ENCODE data around the gene PTGER1. TPM values are rescaled to one million over a fixed set of nuclear protein-coding genes. Genes with fewer than 3 reads are reported as not detected.
A peak's percentile ranks its signal among the peaks of the same experiment; 100 is the strongest.

The PTGER1 gene
- total and polyA plus RNA-seq, 2 of the 8 experiments (the other 6 are each of a cell fraction or from before 2014, with no cell fraction given), result 0.20 to 0.41 TPM

GRCh38 chr19:14517446-14517839, 42.3 kb upstream of the PTGER1 start:
- H3K27ac ChIP-seq (ENCODE audit: low read depth, low read length), result no peak overlapping the region
- no peak for FAIRE-seq
- H3K4me3 ChIP-seq (ENCODE audit: extremely low read depth in 1 of 4, insufficient read depth in 2 of 4, low read depth in 3 of 4, low read length in 4 of 4), result peak overlapping the region; percentile 76 to 95 (median 88)
- TF ChIP-seq SIN3A (conservative IDR thresholded peaks at IDR 0.05 in 1 of 2, IDR thresholded peaks at IDR 0.05 in 1 of 2; ENCODE audit: low read depth in 1 of 2, low read length in 2 of 2), result peak in 1 of 2 experiments; percentile 55; a peak in 1 of 4 replicates
- TF ChIP-seq ZNF274 (IDR thresholded peaks at IDR 0.05; ENCODE audit: borderline replicate concordance, extremely low read depth, low read length), result no peak
- no peak for TF ChIP-seq KDM4A (IDR thresholded peaks at IDR 0.05; ENCODE audit: low read depth, low read length, severe bottlenecking)
- TF ChIP-seq POLR2AphosphoS5 (IDR thresholded peaks at IDR 0.05; ENCODE audit: low read depth, low read length), result no peak
- TF ChIP-seq ASH2L (IDR thresholded peaks at IDR 0.05; ENCODE audit: low read length), result peak; percentile 3
- TF ChIP-seq SIRT6 (IDR thresholded peaks at IDR 0.05; ENCODE audit: low read length), result no peak
- TF ChIP-seq EGR1 (IDR thresholded peaks at IDR 0.05; ENCODE audit: borderline replicate concordance, low read depth, low read length), result no peak
- TF ChIP-seq ATF2 (IDR thresholded peaks at IDR 0.05; ENCODE audit: low read length), result no peak
- H2BK12ac ChIP-seq (ENCODE audit: low read depth, low read length), result no peak overlapping the region
- peaks cover 14% of the 10 kb centered on the region for H3K79me1 ChIP-seq (ENCODE audit: low read depth, low read length)
- no peak overlapping the region for H3K18ac ChIP-seq (ENCODE audit: extremely low read depth, low read length)
- CTCF ChIA-PET (ENCODE audit: partially characterized antibody), result interaction anchor here (0.7 to 1.8 kb wide), 5 partner anchors 13 to 106 kb away, joined by 3 to 6 read pairs (median 5); no protein-coding TSS in a partner anchor
- no peak overlapping the region for H3K23ac ChIP-seq (ENCODE audit: insufficient read length)
- H3K4ac ChIP-seq (replicated peaks; ENCODE audit: insufficient read length, low read depth, low read length), result no peak overlapping the region
- peak overlapping the region in 3 of 4 experiments; percentile 56 to 64 (median 60); a peak in 5 of 7 replicates for H3K9ac ChIP-seq (replicated peaks in 1 of 4; ENCODE audit: extremely low read depth in 1 of 4, low read depth in 3 of 4, low read length in 3 of 4)
- H2AK5ac ChIP-seq (ENCODE audit: low read depth, low read length), result no peak overlapping the region
- H2BK20ac ChIP-seq (ENCODE audit: low read length), result no peak overlapping the region
- H3K9me3 ChIP-seq (ENCODE audit: insufficient read depth in 2 of 2, low read depth in 1 of 2, low read length in 1 of 2), result no peaks in the 10 kb centered on the region
- no peak overlapping the region for H2AFZ ChIP-seq (ENCODE audit: low read length)
- peaks cover 10 to 28% (median 17%) of the 10 kb centered on the region in 4 experiments for H3K36me3 ChIP-seq (ENCODE audit: control insufficient read depth in 2 of 4, insufficient read depth in 4 of 4, low read length in 3 of 4)
- POLR2A ChIA-PET (ENCODE audit: partially characterized antibody), result interaction anchor here (0.7 to 3.8 kb wide), 13 partner anchors 12 to 1359 kb away, joined by 3 to 30 read pairs (median 5); partner anchors contain the start of genes GIPC1 and TECR
- no peak overlapping the region for H2BK120ac ChIP-seq (replicated peaks; ENCODE audit: low read depth, low read length)
- no peak for DNase-seq (ENCODE audit: low read depth in 1 of 2, low spot score in 2 of 2)
- H4K8ac ChIP-seq (ENCODE audit: extremely low read depth, insufficient read depth, low read length), result peak overlapping the region; percentile 53; the same call in 1 of the 2 replicates
- peak overlapping the region; percentile 82 for H3K14ac ChIP-seq (ENCODE audit: insufficient read length)
- H3K56ac ChIP-seq (replicated peaks; ENCODE audit: insufficient read length, low read depth, low read length), result peak overlapping the region; percentile 56
- WGBS, 2 experiments (ENCODE audit: extremely low coverage in 1 of 2, insufficient coverage in 1 of 2, insufficient read length in 1 of 2, insufficient replicate concordance in 2 of 2, low coverage in 1 of 2, low lambda C conversion rate in 2 of 2, missing lambda C conversion rate in 1 of 2), result 1% methylated on average over 10 of the region's 32 CpGs; no CpG with 5 or more reads in 1 of the 2 experiments
- peak overlapping the region; percentile 78 to 96 for H3K4me2 ChIP-seq (ENCODE audit: insufficient read depth in 1 of 2, low read depth in 2 of 2, low read length in 2 of 2)
- peaks cover 7 to 24% of the 10 kb centered on the region in 2 experiments for H4K20me1 ChIP-seq (replicated peaks in 1 of 2; ENCODE audit: control insufficient read depth in 1 of 2, insufficient read depth in 2 of 2, low read length in 2 of 2)
- H2BK5ac ChIP-seq (ENCODE audit: low read depth, low read length), result no peak overlapping the region
- peaks cover 3% of the 10 kb centered on the region; the same call in 1 of the 2 replicates for H3K23me2 ChIP-seq (ENCODE audit: low read depth, low read length)
- no peak overlapping the region for H4K5ac ChIP-seq (ENCODE audit: insufficient read length, low read depth, low read length)
- no peaks in the 10 kb centered on the region for H3K27me3 ChIP-seq (replicated peaks in 1 of 4; ENCODE audit: control insufficient read depth in 3 of 4, extremely low read depth in 1 of 4, insufficient read depth in 3 of 4, low read length in 3 of 4)
- H3K79me2 ChIP-seq (ENCODE audit: control insufficient read depth in 1 of 2, insufficient read depth in 2 of 2, low read length in 2 of 2), result peaks cover 7 to 24% of the 10 kb centered on the region in 2 experiments; a peak in 3 of 4 replicates
- no peak overlapping the region for H4K91ac ChIP-seq (replicated peaks; ENCODE audit: insufficient read length, low read length)
- H3K4me1 ChIP-seq (replicated peaks in 1 of 4; ENCODE audit: control insufficient read depth in 3 of 4, insufficient read depth in 4 of 4, low read length in 3 of 4), result peaks cover 0 to 8% (median 4%) of the 10 kb centered on the region in 4 experiments; a peak in 3 of 7 replicates
- no peak overlapping the region for H2BK15ac ChIP-seq (ENCODE audit: low read length)
